GM21717 (cell line): ENCODE measurements around the gene TXNDC5.
"Not testable (repeated sequence)": the region's sequence is repeated elsewhere in the genome, so short reads cannot be mapped to it uniquely, and the experiment has no call there.

ENCODE experiments used
- ATAC-seq: cut with Tn5 transposase; IDR thresholded peaks from one replicate; pipeline ENCODE4 v1.9.1; 2021; ENCODE audit warnings: mild to moderate bottlenecking, moderate library complexity; ENCODE audit not compliant: unreplicated experiment

Gene TXNDC5

DNA sequence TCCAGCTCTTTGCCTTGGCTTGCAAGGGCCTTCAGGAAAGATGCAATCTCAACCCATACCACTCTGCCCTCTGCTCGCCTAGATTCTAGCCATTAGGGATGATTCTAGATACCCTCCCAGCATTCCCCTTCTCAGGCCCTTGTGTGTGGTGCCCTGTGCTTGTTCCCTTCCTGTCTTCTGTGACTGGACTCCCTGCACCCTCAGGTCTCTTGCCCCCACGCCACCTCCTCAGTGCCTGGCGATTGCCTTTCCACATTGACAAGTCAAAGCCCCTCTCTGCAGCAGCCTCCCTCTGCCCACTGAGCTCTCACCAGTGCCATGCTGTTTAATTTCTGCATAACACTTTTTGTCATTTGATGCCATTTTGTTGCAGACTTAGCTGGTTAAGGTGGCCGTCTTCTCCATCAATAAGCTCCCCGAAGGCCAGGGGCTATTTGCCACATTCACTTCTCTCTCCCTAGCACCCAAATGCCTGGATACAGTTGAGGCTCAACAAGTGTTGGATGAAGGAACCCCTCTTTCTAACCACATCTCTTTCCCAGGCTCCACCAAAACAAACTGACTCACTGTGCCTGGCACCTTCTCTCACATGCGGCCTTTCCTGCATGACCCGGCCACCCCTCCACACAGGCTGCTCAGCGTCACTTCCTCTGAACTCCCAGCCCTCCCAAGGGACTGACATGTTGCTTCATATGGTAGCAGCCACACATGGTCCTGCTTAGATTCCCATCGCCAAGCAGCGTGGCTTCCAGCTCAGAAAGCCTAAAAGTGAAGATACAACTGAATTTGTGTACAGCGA lies 4.6 kb upstream of the TXNDC5 start:
- no peak for ATAC-seq

- ATAC-seq: no peak
These were observed 3.7 kb upstream of the TXNDC5 start for GRCh38 chr6:7914311-7914710.

DNA sequence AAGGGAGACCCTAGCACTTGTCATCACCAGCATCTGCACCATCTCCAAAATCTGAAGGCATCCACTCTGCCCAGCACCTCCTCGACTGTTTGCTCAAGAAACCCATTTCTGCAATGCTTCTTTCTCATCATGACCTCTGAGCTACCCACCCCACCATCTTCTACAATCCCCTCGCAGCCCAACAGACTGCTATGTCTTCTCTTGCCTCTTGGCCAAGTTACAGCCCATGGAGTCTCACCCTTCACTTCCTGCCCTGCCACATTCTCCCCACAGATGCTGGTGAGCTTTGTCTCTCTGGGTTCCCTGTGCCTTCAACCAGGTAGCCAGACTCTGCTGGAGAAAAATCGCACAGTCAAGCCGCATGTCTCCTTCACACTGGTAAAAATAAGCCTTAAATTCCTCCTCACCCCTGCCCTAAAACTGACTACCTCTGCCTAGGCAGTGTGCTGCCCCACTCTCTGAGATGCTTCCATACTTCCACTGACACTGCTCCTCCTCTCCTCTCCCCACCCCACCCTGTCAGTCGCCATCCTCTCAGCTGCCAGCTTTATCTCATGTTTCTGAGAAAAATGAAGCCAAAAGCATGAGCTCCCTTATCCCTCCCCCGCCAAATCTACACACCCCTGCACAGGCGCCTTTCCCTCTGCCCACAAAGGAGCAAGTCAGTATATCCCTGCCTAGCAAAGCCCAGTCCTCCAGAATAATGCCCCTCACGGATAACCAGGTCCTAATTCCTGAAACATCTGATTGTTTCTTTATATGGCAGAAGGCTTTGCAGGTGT lies 2.3 kb upstream of the TXNDC5 start:
- no peak for ATAC-seq

DNA sequence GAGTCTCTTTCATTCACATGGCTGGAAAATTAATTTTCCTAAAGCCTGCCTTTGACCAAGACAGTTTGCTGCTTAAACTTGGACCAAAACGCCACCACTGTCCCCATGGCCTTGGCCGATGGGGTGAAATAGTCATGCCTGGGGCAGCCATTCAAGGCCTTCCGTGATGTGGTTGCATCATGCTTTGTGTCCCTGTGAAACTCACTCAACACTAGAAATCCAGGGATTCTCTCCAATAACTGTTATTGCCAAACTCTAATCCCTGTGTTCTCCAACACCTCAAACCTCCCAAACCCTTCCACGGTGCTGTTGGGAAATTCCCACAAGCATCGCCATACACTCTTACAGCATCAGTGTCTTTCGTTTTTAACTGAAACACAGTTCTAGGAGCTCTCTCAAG lies 1.4 kb upstream of the TXNDC5 start:
- ATAC-seq: no peak

DNA sequence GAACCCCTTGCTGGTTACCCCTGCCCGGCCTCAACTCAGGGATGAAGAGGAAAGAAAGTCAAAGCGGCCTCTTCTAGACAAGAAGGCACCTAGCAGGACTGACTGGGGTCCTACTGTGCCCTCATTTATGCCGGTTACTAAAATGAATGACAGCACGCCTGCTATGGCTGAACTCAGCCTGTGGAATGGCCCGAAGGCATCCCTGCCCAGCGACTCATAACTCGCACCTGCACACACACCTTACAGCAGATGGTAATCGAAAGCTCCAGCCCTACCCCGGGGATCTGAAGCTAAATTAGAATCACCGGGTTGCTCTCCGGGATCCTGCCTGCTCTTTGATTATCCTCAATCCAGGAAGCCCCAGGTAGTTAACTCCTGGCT lies 747 bp upstream of the TXNDC5 start:
- ATAC-seq: no peak

DNA sequence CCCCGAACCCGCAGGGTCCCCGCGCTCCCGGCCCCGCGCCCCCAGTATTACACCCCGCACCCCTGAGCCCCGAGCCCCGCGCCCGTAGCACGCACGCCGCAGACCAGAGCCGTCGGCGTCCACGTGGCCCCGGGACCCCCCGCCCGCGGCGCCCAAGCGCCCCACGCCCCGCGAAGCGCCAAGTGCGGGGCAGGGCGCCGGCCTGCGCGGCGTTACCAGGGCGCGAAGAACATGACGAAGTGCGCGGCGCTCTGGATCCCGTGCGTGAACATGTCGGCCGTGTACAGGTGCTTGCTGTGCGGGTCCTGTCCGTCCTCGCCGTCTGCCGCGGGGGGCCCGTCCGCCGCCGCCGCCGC lies 312 bp downstream of the TXNDC5 start:
- ATAC-seq: peak; percentile 12

- peak; percentile 39 for ATAC-seq
These were observed 988 bp downstream of the TXNDC5 start for GRCh38 chr6:7909323-7910276.

DNA sequence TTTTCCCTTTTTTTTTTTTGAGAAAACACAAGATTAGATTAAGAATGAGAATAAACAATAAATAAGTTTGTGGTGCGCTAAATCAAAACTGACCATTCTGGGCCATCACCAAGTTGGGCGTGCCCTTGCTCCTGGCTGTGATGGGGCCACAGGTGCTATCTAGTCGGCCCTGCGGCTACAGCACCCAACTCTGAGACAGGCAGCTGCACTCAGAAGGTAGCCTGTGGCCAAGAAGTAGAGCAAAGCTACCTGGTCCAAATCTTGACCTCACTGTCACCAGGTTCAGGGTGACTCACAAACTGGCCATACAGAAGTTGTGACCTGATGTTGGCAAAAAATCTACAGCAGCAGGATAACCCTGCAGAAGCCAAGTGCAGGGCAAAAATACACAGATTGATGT lies 3.4 kb downstream of the TXNDC5 start:
- no peak for ATAC-seq

DNA sequence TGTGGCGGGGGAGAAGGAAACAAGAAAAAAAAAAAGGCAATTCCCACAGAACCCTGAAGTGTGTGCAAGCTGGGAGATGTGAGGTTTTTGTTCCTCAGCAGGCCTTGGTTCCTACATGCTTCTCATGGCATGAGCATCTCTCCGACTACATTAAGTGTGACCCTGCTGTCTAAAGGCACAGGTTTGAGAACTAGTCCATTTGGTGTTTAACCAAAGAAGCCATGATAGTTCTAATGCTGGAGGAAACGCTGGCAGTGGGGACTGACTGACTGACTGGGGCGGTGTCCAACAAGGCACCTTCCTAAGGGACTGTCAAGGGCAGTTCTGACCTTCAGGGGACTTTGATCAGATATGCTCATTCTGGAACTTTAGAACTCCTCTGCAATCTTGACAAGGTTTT lies 3.8 kb downstream of the TXNDC5 start:
- no peak for ATAC-seq

DNA sequence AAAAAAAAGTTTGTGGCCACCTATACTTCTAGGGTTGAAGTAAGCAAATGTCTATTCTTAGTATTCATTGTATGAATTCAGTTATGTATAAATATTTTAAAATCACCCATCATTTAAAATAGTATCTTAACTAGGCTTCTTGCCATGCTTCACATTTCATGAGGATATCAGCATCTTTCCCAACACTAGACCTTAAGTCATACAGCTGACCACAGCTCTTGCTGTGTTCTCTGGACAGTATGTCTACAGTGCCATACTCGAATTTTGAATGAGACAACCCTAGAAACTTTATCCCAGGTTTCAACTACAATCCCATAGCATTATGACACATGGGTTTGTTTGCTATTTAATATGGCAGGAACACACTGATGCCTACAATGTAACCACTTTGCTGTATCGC lies 5.2 kb downstream of the TXNDC5 start:
- ATAC-seq: no peak

GRCh38 chr6:7904654-7905319 lies 5.8 kb downstream of the TXNDC5 start:
- ATAC-seq: no peak

GRCh38 chr6:7903673-7904072 lies 6.9 kb downstream of the TXNDC5 start:
- no peak for ATAC-seq

DNA sequence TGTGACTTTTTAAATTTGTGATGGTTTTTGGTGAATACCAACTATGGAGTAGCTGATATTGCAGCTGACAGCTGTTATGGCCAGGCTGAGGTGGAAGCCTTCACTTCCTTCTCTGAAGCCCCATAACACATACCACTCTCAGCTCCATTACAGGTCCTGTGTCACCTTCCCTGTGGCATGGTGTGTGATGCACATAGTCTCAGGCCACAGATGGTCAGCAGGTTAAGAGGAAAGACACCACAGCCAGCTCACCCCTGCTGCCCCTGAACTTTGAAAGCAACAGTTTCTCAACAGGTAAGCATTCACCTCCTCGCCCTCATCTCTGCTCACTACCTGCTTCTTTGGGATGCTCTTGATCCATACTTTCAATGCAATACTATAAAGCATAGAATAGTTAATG lies 7.7 kb downstream of the TXNDC5 start:
- ATAC-seq: no peak

GRCh38 chr6:7902221-7902620 lies 8.4 kb downstream of the TXNDC5 start:
- no peak for ATAC-seq

GRCh38 chr6:7901780-7902179 lies 8.8 kb downstream of the TXNDC5 start:
- no peak for ATAC-seq

GRCh38 chr6:7901056-7901455 lies 9.5 kb downstream of the TXNDC5 start:
- no peak for ATAC-seq

- peak; percentile 54 for ATAC-seq
These were observed 10.0 kb downstream of the TXNDC5 start for GRCh38 chr6:7900621-7901020.

- ATAC-seq: no peak
These were observed 10.7 kb downstream of the TXNDC5 start for GRCh38 chr6:7899889-7900213.

DNA sequence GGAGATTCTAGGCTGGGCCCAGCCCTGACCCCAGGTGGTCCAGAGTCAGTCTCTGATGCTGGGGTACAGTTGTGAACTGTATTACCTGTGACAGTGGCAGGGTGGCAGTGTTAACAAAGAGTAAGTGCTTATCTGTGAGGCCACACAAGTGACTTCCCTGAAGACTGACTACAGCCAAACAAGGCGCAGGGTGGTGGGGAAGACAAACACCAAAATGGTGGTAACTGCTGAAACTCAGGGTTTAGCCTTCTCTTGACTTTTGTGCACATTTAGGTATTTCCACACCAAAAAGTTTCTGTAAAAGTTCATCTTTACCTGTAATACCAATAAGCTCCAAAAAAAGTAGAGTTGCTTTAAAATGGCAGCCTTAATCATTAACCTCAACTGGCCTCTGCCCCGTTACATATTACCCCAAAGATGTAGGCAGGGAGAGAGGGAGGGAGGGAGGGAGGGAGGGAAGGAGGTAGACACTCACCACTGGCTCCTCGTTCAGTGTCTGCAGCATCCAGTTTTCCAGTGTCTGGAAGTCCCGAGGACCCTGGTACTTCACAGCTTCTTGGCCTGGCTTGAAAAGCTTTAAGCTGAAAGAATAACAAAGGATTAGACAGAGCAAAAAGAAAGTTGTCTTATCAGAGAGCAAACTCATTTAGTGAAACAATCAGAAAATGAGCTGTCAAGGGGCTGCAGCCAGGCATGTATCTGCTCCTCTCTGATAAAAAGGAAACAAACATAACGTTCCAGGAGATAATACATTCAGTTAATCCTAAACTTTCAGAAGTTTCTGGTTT lies 11.3 kb downstream of the TXNDC5 start:
- ATAC-seq: no peak

DNA sequence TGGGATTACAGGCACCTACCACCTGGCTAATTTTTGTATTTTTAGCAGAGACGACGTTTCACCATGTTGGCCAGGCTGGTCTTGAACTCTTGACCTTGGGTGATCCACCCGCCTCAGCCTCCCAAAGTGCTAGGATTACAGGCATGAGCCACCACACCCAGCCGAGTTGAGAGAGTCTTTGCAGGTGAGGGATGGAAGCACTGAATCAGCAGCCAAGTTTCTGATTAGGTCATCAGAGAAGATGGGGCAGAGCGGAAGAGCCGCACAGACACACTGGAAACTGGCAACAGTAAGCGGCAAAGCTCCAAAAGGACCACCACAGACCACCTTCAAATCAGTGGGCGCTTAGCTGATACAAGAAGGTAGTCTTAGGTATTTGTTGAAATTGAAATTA lies 12.4 kb downstream of the TXNDC5 start:
- ATAC-seq: not testable (repeated sequence)
